Left ventricle myocardium inferior (tissue), 1 donor: ENCODE measurements around the gene FAM72A. TPM values are rescaled to one million over a fixed set of nuclear protein-coding genes. Genes with fewer than 3 reads are reported as not detected.
A peak's percentile ranks its signal among the peaks of the same experiment; 100 is the strongest.
"Not testable (repeated sequence)": the region's sequence is repeated elsewhere in the genome, so short reads cannot be mapped to it uniquely, and the experiment has no call there.

Experiments
- DNase-seq: peaks from one replicate; pipeline ENCODE4 v3.0.0-alpha.2; 2020
- H3K27ac ChIP-seq: fragments of 200-600 bp; replicated peaks from 2 replicates; pipeline ENCODE4 v1.8.0; 2021
- H3K27me3 ChIP-seq: fragments of 200-600 bp; 2 replicates; pipeline ENCODE4 v1.8.0; 2021; ENCODE audit warnings: low read depth
- H3K36me3 ChIP-seq: fragments of 200-600 bp; 2 replicates; pipeline ENCODE4 v1.8.0; 2021
- H3K4me1 ChIP-seq: fragments of 200-600 bp; 2 replicates; pipeline ENCODE4 v1.8.0; 2021
- H3K4me3 ChIP-seq: fragments of 200-600 bp; 2 replicates; pipeline ENCODE4 v1.8.0; 2021; ENCODE audit warnings: mild to moderate bottlenecking, moderate library complexity
- H3K9me3 ChIP-seq: fragments of 200-600 bp; replicated peaks from 2 replicates; pipeline ENCODE4 v1.8.0; 2021
- CTCF ChIP-seq: fragments of 200-600 bp; IDR thresholded peaks from 2 replicates; pipeline ENCODE4 v1.8.0; 2021; ENCODE audit warnings: antibody characterized with exemption, mild to moderate bottlenecking, borderline replicate concordance
- intact Hi-C: fragments of 100-400 bp; cut with micrococcal nuclease; formaldehyde crosslinking; loops from one replicate; pipeline ENCODE4 v1.11.0; 2022
- total RNA-seq: library from RNA; stranded (reverse); fragmentation: NEBNext Ultra II Directional; extraction: Animal tissue kit (Norgen Biotek cat#: 25700); gene quantifications from one replicate; pipeline ENCODE4 v1.2.1, GENCODE V29; 2021
- donor health status: DM: no; HTN: yes; CAD: no; lungs with severe emphysema.

Gene FAM72A
- total RNA-seq, 1 donor from 2014 or later = not detected

GRCh38 chr1:206175459-206176113 lies 27.1 kb downstream of the FAM72A start:
- intact Hi-C loops, H3K4me3 ChIP-seq, H3K9me3 ChIP-seq, H3K27me3 ChIP-seq, H3K27ac ChIP-seq, H3K36me3 ChIP-seq, H3K4me1 ChIP-seq, DNase-seq: not testable (repeated sequence)
- peak; percentile 11 for TF ChIP-seq CTCF

DNA sequence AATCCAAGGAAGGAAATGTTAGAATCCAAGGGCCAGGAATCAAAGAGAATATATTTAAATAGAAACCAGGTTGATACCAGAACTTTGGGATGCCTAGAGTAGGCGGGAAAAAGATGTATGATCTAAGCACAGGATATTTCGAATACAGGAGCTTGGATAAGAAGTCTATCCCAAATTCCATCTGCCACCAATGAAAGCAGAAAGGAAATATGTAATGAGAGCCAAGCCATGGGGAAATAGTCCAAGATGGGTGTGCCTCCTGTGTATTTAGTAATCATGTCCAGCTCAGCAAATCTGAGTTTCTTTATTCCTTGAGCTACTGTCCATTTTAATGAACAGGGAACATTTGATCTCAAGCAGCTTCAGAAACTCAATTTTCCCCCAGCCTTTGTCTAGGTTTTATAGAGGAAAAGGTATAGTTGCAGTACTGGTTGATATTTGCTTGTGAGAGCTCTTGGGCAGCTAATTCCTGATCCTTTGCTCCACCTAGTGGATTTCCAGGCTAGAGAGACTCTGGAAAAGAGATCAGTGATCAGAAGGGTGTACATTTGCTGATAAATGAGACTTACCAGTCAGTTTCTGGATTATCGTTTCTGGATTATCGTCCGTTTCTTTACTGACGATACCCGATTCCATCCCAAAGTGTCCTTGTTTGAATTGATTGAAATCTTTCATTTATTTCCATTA lies 28.3 kb downstream of the FAM72A start:
- H3K36me3 ChIP-seq, intact Hi-C loops, H3K27me3 ChIP-seq, H3K9me3 ChIP-seq, H3K4me3 ChIP-seq, H3K4me1 ChIP-seq, DNase-seq: not testable (repeated sequence)
- TF ChIP-seq CTCF = peak; percentile 50
- peak overlapping the region; percentile 42 for H3K27ac ChIP-seq

- H3K9me3 ChIP-seq, intact Hi-C loops, H3K4me1 ChIP-seq, H3K36me3 ChIP-seq, H3K4me3 ChIP-seq, H3K27me3 ChIP-seq, H3K27ac ChIP-seq, DNase-seq: not testable (repeated sequence)
Measured at GRCh38 chr1:206173110-206173719, 29.4 kb downstream of the FAM72A start.

DNA sequence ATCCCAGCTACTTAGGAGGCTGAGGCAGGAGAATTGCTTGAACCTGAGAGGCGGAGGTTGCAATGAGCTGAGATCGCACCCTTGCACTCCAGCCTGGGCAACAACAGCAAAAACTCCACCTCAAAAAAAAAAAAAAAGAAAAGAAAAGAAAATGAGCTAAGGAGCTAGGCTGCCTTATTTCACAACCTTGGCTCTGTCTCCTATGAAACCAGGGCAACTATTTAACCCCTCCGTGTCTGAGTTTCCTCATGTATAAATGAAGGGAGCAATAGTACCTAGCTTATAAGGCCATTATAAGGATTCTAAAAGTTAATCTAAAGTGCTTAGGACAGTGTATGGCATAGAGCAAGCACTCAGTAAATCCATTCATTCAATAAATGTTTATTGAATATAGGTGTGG lies 32.8 kb downstream of the FAM72A start:
- H3K4me1 ChIP-seq, H3K9me3 ChIP-seq, H3K4me3 ChIP-seq, H3K27ac ChIP-seq, intact Hi-C loops, H3K27me3 ChIP-seq, H3K36me3 ChIP-seq, DNase-seq: not testable (repeated sequence)

- H3K36me3 ChIP-seq, intact Hi-C loops, H3K27me3 ChIP-seq, DNase-seq, H3K27ac ChIP-seq, H3K4me1 ChIP-seq, H3K4me3 ChIP-seq, H3K9me3 ChIP-seq: not testable (repeated sequence)
- TF ChIP-seq CTCF = peak; percentile 48
Measured at GRCh38 chr1:206167350-206168029, 35.1 kb downstream of the FAM72A start.

GRCh38 chr1:206145771-206146290 lies 56.8 kb downstream of the FAM72A start:
- no peaks in the 10 kb centered on the region for H3K4me1 ChIP-seq
- no peak for TF ChIP-seq CTCF

More at GRCh38 chr1:206145771-206146290, 56.8 kb downstream of the FAM72A start:
- intact Hi-C loops = no loop called here
- no peak overlapping the region for H3K4me3 ChIP-seq
- no peak overlapping the region for H3K27ac ChIP-seq
- DNase-seq = no peak
- H3K9me3 ChIP-seq = no peaks in the 10 kb centered on the region
- H3K36me3 ChIP-seq = no peaks in the 10 kb centered on the region
- peaks cover 19% of the 10 kb centered on the region for H3K27me3 ChIP-seq
